Parathyroid adenoma (tissue), 2 donors: Measurements from ENCODE around the gene GHR.

Experiments
- H2AFZ ChIP-seq: fragments of 300-600 bp; sonication (generic); one replicate; pipeline ENCODE4 v1.7.0; 2017; ENCODE audit warnings: antibody characterized with exemption, mild to moderate bottlenecking
- H3K27ac ChIP-seq: fragments of 300-600 bp; sonication (generic); one replicate; pipeline ENCODE4 v1.7.0; 2017
- H3K27me3 ChIP-seq: fragments of 300-600 bp; sonication (generic); one replicate; pipeline ENCODE4 v1.7.0; 2017; ENCODE audit warnings: low read length; ENCODE audit not compliant: control insufficient read depth, insufficient read depth
- H3K36me3 ChIP-seq: fragments of 300-600 bp; sonication (generic); one replicate; pipeline ENCODE4 v1.7.0; 2017; ENCODE audit warnings: low read length; ENCODE audit not compliant: control insufficient read depth, insufficient read depth
- H3K4me1 ChIP-seq: fragments of 300-600 bp; sonication (generic); one replicate; pipeline ENCODE4 v1.7.0; 2017; ENCODE audit warnings: control low read depth
- H3K4me2 ChIP-seq: fragments of 300-600 bp; sonication (generic); one replicate; pipeline ENCODE4 v1.7.0; 2017; ENCODE audit warnings: low read length
- H3K4me3 ChIP-seq: fragments of 300-600 bp; sonication (generic); one replicate; pipeline ENCODE4 v1.7.0; 2017; ENCODE audit warnings: low read depth, low read length
- H3K79me2 ChIP-seq: fragments of 300-600 bp; sonication (generic); one replicate; pipeline ENCODE4 v1.7.0; 2017; ENCODE audit warnings: control low read depth
- H3K9ac ChIP-seq: fragments of 300-600 bp; sonication (generic); one replicate; pipeline ENCODE4 v1.7.0; 2017; ENCODE audit warnings: mild to moderate bottlenecking
- H3K9me3 ChIP-seq: fragments of 300-600 bp; sonication (generic); one replicate; pipeline ENCODE4 v1.7.0; 2017; ENCODE audit warnings: low read length; ENCODE audit not compliant: control insufficient read depth
- TF ChIP-seq, protein P1 (sequence below): fragments of 300-600 bp; sonication (generic); IDR thresholded peaks from one replicate; pipeline ENCODE4 v1.7.0; 2017; ENCODE audit warnings: antibody characterized with exemption, mild to moderate bottlenecking
- donor health status: primary hyperparathyroidism.

The GHR gene

DNA sequence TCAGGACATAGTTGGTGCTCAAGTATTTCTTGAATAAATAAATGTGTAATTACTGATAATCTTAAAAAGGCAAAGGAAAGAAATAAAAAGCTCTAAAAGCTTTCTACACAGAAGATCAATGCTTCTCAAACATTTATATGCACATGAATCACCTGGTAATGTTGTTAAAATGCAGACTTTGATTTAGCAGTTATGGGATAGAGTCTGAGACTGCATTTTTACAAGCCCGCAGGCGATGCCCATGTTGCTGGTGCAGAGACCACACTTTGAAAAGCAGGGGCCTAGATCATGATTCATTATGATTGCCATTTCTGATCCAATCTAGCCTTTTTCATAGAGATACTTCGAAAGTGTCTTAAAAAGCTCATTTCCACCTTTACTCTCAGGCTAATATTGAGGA is 329.9 kb downstream of the GHR start:
- Histone ChIP-seq H2AFZ (peak overlapping the region; percentile 60), H3K9ac (no peak overlapping the region), H3K4me1 (peaks cover 9% of the 10 kb centered on the region), H3K4me3 (no peak overlapping the region), H3K9me3 (no peaks in the 10 kb centered on the region), H3K79me2 (no peaks in the 10 kb centered on the region), H3K27me3 (no peaks in the 10 kb centered on the region), H3K27ac (no peak overlapping the region), H3K36me3 (no peaks in the 10 kb centered on the region), H3K4me2 (no peak overlapping the region)
- TF ChIP-seq, protein P1, sequence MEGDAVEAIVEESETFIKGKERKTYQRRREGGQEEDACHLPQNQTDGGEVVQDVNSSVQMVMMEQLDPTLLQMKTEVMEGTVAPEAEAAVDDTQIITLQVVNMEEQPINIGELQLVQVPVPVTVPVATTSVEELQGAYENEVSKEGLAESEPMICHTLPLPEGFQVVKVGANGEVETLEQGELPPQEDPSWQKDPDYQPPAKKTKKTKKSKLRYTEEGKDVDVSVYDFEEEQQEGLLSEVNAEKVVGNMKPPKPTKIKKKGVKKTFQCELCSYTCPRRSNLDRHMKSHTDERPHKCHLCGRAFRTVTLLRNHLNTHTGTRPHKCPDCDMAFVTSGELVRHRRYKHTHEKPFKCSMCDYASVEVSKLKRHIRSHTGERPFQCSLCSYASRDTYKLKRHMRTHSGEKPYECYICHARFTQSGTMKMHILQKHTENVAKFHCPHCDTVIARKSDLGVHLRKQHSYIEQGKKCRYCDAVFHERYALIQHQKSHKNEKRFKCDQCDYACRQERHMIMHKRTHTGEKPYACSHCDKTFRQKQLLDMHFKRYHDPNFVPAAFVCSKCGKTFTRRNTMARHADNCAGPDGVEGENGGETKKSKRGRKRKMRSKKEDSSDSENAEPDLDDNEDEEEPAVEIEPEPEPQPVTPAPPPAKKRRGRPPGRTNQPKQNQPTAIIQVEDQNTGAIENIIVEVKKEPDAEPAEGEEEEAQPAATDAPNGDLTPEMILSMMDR, result no peak

DNA sequence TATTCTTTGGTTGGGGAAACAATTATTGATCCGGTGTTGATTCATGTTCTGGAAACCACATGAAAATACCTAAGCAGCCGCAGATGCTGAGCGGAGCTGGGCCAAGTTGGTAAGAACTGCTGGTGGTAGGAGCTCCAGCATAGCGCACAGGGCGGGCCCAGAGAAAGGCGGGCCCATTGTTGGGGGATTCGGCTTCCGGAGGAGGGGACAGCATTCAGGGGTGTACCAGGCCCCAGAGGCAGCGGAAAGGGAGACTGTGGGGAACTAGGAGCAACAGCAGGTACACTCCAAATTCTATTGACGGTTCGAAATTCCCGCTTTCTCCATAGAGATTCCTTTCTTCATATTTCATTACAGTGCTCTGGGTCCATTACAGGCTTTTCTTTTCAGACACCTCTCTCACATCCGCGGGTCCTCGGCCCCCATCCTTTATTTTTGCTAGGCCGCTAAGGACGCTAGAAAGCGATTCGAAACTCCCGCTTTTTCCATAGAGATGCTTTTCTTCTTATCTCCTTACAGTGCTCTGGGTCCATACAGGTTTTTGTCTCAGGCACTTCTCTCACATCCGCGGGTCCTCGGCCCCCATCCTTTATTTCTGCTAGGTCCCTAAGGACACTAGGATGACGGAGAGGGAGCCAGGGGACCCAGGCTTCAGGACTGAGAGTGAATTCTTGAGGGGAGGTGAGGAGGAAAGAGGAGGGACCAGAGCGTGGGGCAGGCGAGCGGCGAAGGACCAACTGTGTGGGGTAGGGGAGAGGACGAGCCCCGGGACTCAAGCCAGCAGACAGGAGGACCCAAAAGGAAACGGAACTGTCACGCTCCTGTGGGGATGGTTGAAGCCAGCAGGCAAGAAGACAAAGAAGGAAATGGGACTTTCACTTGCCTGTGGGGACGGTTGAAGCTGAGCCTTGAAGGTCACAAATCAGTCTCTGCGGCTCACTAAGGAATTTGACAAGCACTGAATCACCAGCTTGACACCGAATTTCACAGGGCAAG is 333.7 kb downstream of the GHR start, which contains the start of gene CCDC152:
TSS of gene CCDC152 (plus strand) at position 213 of the 996 bp plus-strand sequence. CDS start 2,304 bp downstream, outside the sequence.
- H3K9ac ChIP-seq, result no peak within 1 kb of the TSS
- H3K27me3 ChIP-seq, result no peaks in the 10 kb centered on the region
- H3K4me2 ChIP-seq, result no peak within 1 kb of the TSS
- H3K4me3 ChIP-seq, result no peak within 1 kb of the TSS
- H3K4me1 ChIP-seq, result peaks cover 7% of the 10 kb centered on the region
- TF ChIP-seq, protein P1, result no peak
- peak within 1 kb of the TSS; percentile 88 for H2AFZ ChIP-seq
- H3K79me2 ChIP-seq, result no peaks in the 10 kb centered on the region
- no peaks in the 10 kb centered on the region for H3K9me3 ChIP-seq
- no peak within 1 kb of the TSS for H3K27ac ChIP-seq
- H3K36me3 ChIP-seq, result no peaks in the 10 kb centered on the region

DNA sequence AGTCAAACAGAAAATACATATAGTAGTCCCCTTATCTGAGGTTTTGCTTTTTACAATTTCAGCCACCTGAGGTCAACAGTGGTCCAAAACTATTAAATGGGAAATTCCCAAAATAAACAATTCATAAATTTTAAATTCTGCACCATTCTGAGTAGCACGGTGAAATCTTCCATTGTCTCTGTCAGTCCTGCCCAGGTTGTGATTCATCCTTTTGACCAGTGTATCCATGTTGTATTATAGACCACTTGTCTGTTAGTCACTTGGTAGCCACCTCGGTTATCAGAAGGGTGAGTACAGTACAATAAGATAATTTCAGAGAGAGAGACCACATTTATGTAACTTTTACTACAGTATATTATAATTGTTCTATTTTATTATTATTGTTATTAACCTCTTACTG is 336.2 kb downstream of the GHR start:
- Histone ChIP-seq H3K36me3 (no peaks in the 10 kb centered on the region), H3K4me2 (no peak overlapping the region), H3K9ac (no peak overlapping the region)

DNA sequence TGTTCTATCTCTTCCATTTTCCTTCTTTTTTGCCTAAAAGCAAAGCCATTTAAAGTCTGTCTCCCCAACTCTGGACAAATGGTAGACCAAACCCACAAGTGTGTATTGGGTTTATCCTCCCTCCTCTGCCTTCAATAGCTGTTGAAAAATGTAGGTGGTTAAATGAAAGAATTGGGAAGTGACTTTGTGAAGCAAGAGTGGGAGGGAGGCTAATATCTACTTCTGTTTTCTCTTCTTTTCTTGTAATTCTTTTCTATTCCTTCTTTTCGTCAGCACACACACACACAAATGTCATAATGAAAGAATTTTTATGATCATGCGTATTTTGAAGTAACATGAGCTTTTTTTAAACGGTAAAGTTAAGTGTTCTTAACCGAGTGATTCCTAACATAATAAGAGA is 337.2 kb downstream of the GHR start:
- H3K9ac ChIP-seq, result no peak overlapping the region
- TF ChIP-seq, protein P1, result no peak
- no peak overlapping the region for H2AFZ ChIP-seq
- H3K27ac ChIP-seq, result no peak overlapping the region
- peaks cover 7% of the 10 kb centered on the region for H3K4me1 ChIP-seq
- no peak overlapping the region for H3K4me2 ChIP-seq
- no peaks in the 10 kb centered on the region for H3K79me2 ChIP-seq
- H3K27me3 ChIP-seq, result no peaks in the 10 kb centered on the region
- H3K9me3 ChIP-seq, result no peaks in the 10 kb centered on the region
- no peaks in the 10 kb centered on the region for H3K36me3 ChIP-seq
- no peak overlapping the region for H3K4me3 ChIP-seq

More for the DNA sequence above, 336.2 kb downstream of the GHR start:
- Histone ChIP-seq H3K4me1 (peaks cover 7% of the 10 kb centered on the region), H3K9me3 (no peaks in the 10 kb centered on the region), H3K4me3 (no peak overlapping the region), H3K27ac (no peak overlapping the region), H3K27me3 (no peaks in the 10 kb centered on the region), H3K79me2 (no peaks in the 10 kb centered on the region), H2AFZ (no peak overlapping the region)
- TF ChIP-seq, protein P1, result no peak
